Measurements from ENCODE around the gene SORCS2. TPM values are rescaled to one million over a fixed set of nuclear protein-coding genes. Genes with fewer than 3 reads are reported as not detected.

SORCS2 gene
- total RNA-seq, 1 experiment from 2014 or later = 0.15 TPM

- POLR2A ChIA-PET = no interaction called here
- no peak for TF ChIP-seq REST (IDR thresholded peaks at IDR 0.05; ENCODE audit: insufficient read depth in 1 of 2, low read depth in 2 of 2, low read length in 1 of 2)
- TF ChIP-seq CTCF (IDR thresholded peaks at IDR 0.05) = no peak
- no peak for TF ChIP-seq POLR2AphosphoS5 (IDR thresholded peaks at IDR 0.05; ENCODE audit: low read depth, low read length)
- TF ChIP-seq TCF7L2 (IDR thresholded peaks at IDR 0.05; ENCODE audit: low read depth, low read length) = no peak
- TF ChIP-seq SIN3A (IDR thresholded peaks at IDR 0.05; ENCODE audit: borderline replicate concordance, insufficient read depth, low read depth, low read length) = no peak
- Histone ChIP-seq H3K36me3 (ENCODE audit: control insufficient read depth, insufficient read depth, low read length) (no peaks in the 10 kb centered on the region), H3K4me1 (ENCODE audit: control insufficient read depth, insufficient read depth, low read length) (no peaks in the 10 kb centered on the region), H3K9me3 (ENCODE audit: control insufficient read depth, insufficient read depth, low read depth, low read length) (no peaks in the 10 kb centered on the region), H3K27me3 (ENCODE audit: control insufficient read depth, insufficient read depth, low read length) (no peaks in the 10 kb centered on the region), H3K27ac (ENCODE audit: low read length) (no peak overlapping the region), H3K4me3 (ENCODE audit: low read depth in 2 of 2, low read length in 2 of 2) (no peak overlapping the region)
- CTCF ChIA-PET = no interaction called here
- intact Hi-C loops (cut with micrococcal nuclease; ENCODE audit: unreplicated experiment) (no loop called here), in situ Hi-C loops (cut with HindIII; ENCODE audit: low pct_unique_long_range_greater_than_20kb, low sequenced_read_pairs) (no loop called here)
- no peak for DNase-seq (ENCODE audit: low read depth, low spot score)
- ATAC-seq = no peak
- no TSS peak for BruUV-seq (replicated peaks)
Measured at GRCh38 chr4:7195546-7196287, 3.4 kb downstream of the SORCS2 start.

- in situ Hi-C loops (cut with HindIII; ENCODE audit: low pct_unique_long_range_greater_than_20kb, low sequenced_read_pairs) = no loop called here
- BruUV-seq (replicated peaks) = no TSS peak
- Histone ChIP-seq H3K9me3 (ENCODE audit: control insufficient read depth, insufficient read depth, low read depth, low read length) (no peaks in the 10 kb centered on the region), H3K36me3 (ENCODE audit: control insufficient read depth, insufficient read depth, low read length) (no peaks in the 10 kb centered on the region), H3K27ac (ENCODE audit: low read length) (no peak overlapping the region), H3K4me1 (ENCODE audit: control insufficient read depth, insufficient read depth, low read length) (no peaks in the 10 kb centered on the region), H3K27me3 (ENCODE audit: control insufficient read depth, insufficient read depth, low read length) (no peaks in the 10 kb centered on the region), H3K4me3 (ENCODE audit: low read depth in 2 of 2, low read length in 2 of 2) (no peak overlapping the region)
- intact Hi-C loops (cut with micrococcal nuclease; ENCODE audit: unreplicated experiment) = no loop called here
- TF ChIP-seq REST (IDR thresholded peaks at IDR 0.05; ENCODE audit: insufficient read depth in 1 of 2, low read depth in 2 of 2, low read length in 1 of 2) (no peak), SIN3A (IDR thresholded peaks at IDR 0.05; ENCODE audit: borderline replicate concordance, insufficient read depth, low read depth, low read length) (no peak), TCF7L2 (IDR thresholded peaks at IDR 0.05; ENCODE audit: low read depth, low read length) (no peak)
- no peak for ATAC-seq
- ChIA-PET CTCF (no interaction called here), POLR2A (no interaction called here)
- DNase-seq (ENCODE audit: low read depth, low spot score) = no peak
Measured at GRCh38 chr4:7196288-7196651, 3.9 kb downstream of the SORCS2 start.

Measured in Panc1 (cell line).